ENCODE measurements around the gene TLCD3B.

The TLCD3B gene

GRCh38 chr16:29994600-29995323, 36.3 kb downstream of the TLCD3B start:
- peak overlapping the region; percentile 98 for H3K4me3 Mint-ChIP-seq
- DNase-seq (ENCODE audit: low spot score in 2 of 2) (peak; percentile 56 to 83), ATAC-seq (peak; percentile 52)
- H3K36me3 Mint-ChIP-seq, result peaks cover 94% of the 10 kb centered on the region
- no peaks in the 10 kb centered on the region for H3K9me3 Mint-ChIP-seq
- peak overlapping the region; percentile 99 for H3K27ac Mint-ChIP-seq
- H3K4me1 Mint-ChIP-seq, result peaks cover 43% of the 10 kb centered on the region

GRCh38 chr16:29993903-29994599, 37.0 kb downstream of the TLCD3B start:
- Mint-ChIP-seq H3K36me3 (peaks cover 94% of the 10 kb centered on the region), H3K27ac (peak overlapping the region; percentile 99), H3K4me1 (peaks cover 36% of the 10 kb centered on the region), H3K4me3 (peak overlapping the region; percentile 98), H3K9me3 (no peaks in the 10 kb centered on the region)
- DNase-seq (ENCODE audit: low spot score in 2 of 2) (no peak), ATAC-seq (no peak)

GRCh38 chr16:29993191-29993902, 37.7 kb downstream of the TLCD3B start:
- DNase-seq (ENCODE audit: low spot score in 2 of 2), result no peak
- Mint-ChIP-seq H3K4me3 (peak overlapping the region; percentile 98), H3K36me3 (peaks cover 94% of the 10 kb centered on the region), H3K27ac (peak overlapping the region; percentile 99), H3K4me1 (peaks cover 34% of the 10 kb centered on the region), H3K9me3 (no peaks in the 10 kb centered on the region)
- ATAC-seq, result no peak

- DNase-seq (ENCODE audit: low spot score in 2 of 2) (no peak), ATAC-seq (no peak)
- H3K27ac Mint-ChIP-seq, result peak overlapping the region; percentile 43
- H3K4me1 Mint-ChIP-seq, result peaks cover 40% of the 10 kb centered on the region
- H3K9me3 Mint-ChIP-seq, result no peaks in the 10 kb centered on the region
- H3K36me3 Mint-ChIP-seq, result peaks cover 93% of the 10 kb centered on the region
- peak overlapping the region; percentile 26 for H3K4me3 Mint-ChIP-seq
Measured at GRCh38 chr16:29992344-29992967, 38.6 kb downstream of the TLCD3B start.

- no peak overlapping the region for H3K4me3 Mint-ChIP-seq
- no peaks in the 10 kb centered on the region for H3K9me3 Mint-ChIP-seq
- peak overlapping the region; percentile 43 for H3K27ac Mint-ChIP-seq
- DNase-seq (ENCODE audit: low spot score in 2 of 2) (no peak), ATAC-seq (no peak)
- H3K4me1 Mint-ChIP-seq, result peaks cover 33% of the 10 kb centered on the region
- H3K36me3 Mint-ChIP-seq, result peaks cover 88% of the 10 kb centered on the region
Measured at GRCh38 chr16:29991571-29991904, 39.5 kb downstream of the TLCD3B start.

- Mint-ChIP-seq H3K36me3 (peaks cover 88% of the 10 kb centered on the region), H3K9me3 (no peaks in the 10 kb centered on the region), H3K27ac (peak overlapping the region; percentile 43), H3K4me1 (peaks cover 28% of the 10 kb centered on the region), H3K4me3 (no peak overlapping the region)
- ATAC-seq, result no peak
- no peak for DNase-seq (ENCODE audit: low spot score in 2 of 2)
Measured at GRCh38 chr16:29990883-29991570, 40.0 kb downstream of the TLCD3B start.

GRCh38 chr16:29990034-29990433, 41.0 kb downstream of the TLCD3B start:
- DNase-seq (ENCODE audit: low spot score in 2 of 2) (no peak), ATAC-seq (no peak)
- Mint-ChIP-seq H3K27ac (no peak overlapping the region), H3K9me3 (no peaks in the 10 kb centered on the region), H3K36me3 (peaks cover 88% of the 10 kb centered on the region), H3K4me1 (peaks cover 21% of the 10 kb centered on the region), H3K4me3 (no peak overlapping the region)

GRCh38 chr16:29989111-29989858, 41.8 kb downstream of the TLCD3B start:
- ATAC-seq, result no peak

GRCh38 chr16:29988346-29989075, 42.6 kb downstream of the TLCD3B start:
- H3K27ac Mint-ChIP-seq, result peak overlapping the region; percentile 85
- no peaks in the 10 kb centered on the region for H3K9me3 Mint-ChIP-seq
- DNase-seq (ENCODE audit: low spot score in 2 of 2) (no peak), ATAC-seq (no peak)
- H3K36me3 Mint-ChIP-seq, result peaks cover 89% of the 10 kb centered on the region
- no peak overlapping the region for H3K4me3 Mint-ChIP-seq
- H3K4me1 Mint-ChIP-seq, result peaks cover 6% of the 10 kb centered on the region

More at GRCh38 chr16:29989111-29989858, 41.8 kb downstream of the TLCD3B start:
- Mint-ChIP-seq H3K9me3 (no peaks in the 10 kb centered on the region), H3K4me1 (peaks cover 13% of the 10 kb centered on the region), H3K36me3 (peaks cover 89% of the 10 kb centered on the region), H3K27ac (no peak overlapping the region), H3K4me3 (no peak overlapping the region)
- DNase-seq (ENCODE audit: low spot score in 2 of 2), result no peak

GRCh38 chr16:29987371-29988085, 43.5 kb downstream of the TLCD3B start:
- H3K9me3 Mint-ChIP-seq, result no peaks in the 10 kb centered on the region
- H3K4me3 Mint-ChIP-seq, result no peak overlapping the region
- peaks cover 90% of the 10 kb centered on the region for H3K36me3 Mint-ChIP-seq
- DNase-seq (ENCODE audit: low spot score in 2 of 2) (no peak), ATAC-seq (no peak)
- H3K27ac Mint-ChIP-seq, result peak overlapping the region; percentile 85
- H3K4me1 Mint-ChIP-seq, result peaks cover 6% of the 10 kb centered on the region

- H3K27ac Mint-ChIP-seq, result peak overlapping the region; percentile 81
- no peak overlapping the region for H3K4me3 Mint-ChIP-seq
- peaks cover 90% of the 10 kb centered on the region for H3K36me3 Mint-ChIP-seq
- no peak for DNase-seq (ENCODE audit: low spot score in 2 of 2)
- H3K9me3 Mint-ChIP-seq, result no peaks in the 10 kb centered on the region
- no peak for ATAC-seq
- peaks cover 6% of the 10 kb centered on the region for H3K4me1 Mint-ChIP-seq
Measured at GRCh38 chr16:29986931-29987330, 44.1 kb downstream of the TLCD3B start.

- DNase-seq (ENCODE audit: low spot score in 2 of 2) (no peak), ATAC-seq (no peak)
- H3K36me3 Mint-ChIP-seq, result peaks cover 91% of the 10 kb centered on the region
- H3K9me3 Mint-ChIP-seq, result no peaks in the 10 kb centered on the region
- peaks cover 6% of the 10 kb centered on the region for H3K4me1 Mint-ChIP-seq
- peak overlapping the region; percentile 81 for H3K27ac Mint-ChIP-seq
- H3K4me3 Mint-ChIP-seq, result no peak overlapping the region
Measured at GRCh38 chr16:29986231-29986630, 44.8 kb downstream of the TLCD3B start.

GRCh38 chr16:29985271-29985811, 45.7 kb downstream of the TLCD3B start:
- peaks cover 94% of the 10 kb centered on the region for H3K36me3 Mint-ChIP-seq
- H3K4me1 Mint-ChIP-seq, result peaks cover 6% of the 10 kb centered on the region
- ATAC-seq (no peak), DNase-seq (ENCODE audit: low spot score in 2 of 2) (no peak)
- H3K4me3 Mint-ChIP-seq, result no peak overlapping the region
- peak overlapping the region; percentile 81 for H3K27ac Mint-ChIP-seq
- H3K9me3 Mint-ChIP-seq, result no peaks in the 10 kb centered on the region
